Measurements from ENCODE around the gene PNPLA8. TPM values are rescaled to one million over a fixed set of nuclear protein-coding genes. Genes with fewer than 3 reads are reported as not detected.

Gene PNPLA8, protein sequence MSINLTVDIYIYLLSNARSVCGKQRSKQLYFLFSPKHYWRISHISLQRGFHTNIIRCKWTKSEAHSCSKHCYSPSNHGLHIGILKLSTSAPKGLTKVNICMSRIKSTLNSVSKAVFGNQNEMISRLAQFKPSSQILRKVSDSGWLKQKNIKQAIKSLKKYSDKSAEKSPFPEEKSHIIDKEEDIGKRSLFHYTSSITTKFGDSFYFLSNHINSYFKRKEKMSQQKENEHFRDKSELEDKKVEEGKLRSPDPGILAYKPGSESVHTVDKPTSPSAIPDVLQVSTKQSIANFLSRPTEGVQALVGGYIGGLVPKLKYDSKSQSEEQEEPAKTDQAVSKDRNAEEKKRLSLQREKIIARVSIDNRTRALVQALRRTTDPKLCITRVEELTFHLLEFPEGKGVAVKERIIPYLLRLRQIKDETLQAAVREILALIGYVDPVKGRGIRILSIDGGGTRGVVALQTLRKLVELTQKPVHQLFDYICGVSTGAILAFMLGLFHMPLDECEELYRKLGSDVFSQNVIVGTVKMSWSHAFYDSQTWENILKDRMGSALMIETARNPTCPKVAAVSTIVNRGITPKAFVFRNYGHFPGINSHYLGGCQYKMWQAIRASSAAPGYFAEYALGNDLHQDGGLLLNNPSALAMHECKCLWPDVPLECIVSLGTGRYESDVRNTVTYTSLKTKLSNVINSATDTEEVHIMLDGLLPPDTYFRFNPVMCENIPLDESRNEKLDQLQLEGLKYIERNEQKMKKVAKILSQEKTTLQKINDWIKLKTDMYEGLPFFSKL
- total RNA-seq, result 18.0 to 20.0 TPM (median 18.0 TPM) in 3 replicates

DNA sequence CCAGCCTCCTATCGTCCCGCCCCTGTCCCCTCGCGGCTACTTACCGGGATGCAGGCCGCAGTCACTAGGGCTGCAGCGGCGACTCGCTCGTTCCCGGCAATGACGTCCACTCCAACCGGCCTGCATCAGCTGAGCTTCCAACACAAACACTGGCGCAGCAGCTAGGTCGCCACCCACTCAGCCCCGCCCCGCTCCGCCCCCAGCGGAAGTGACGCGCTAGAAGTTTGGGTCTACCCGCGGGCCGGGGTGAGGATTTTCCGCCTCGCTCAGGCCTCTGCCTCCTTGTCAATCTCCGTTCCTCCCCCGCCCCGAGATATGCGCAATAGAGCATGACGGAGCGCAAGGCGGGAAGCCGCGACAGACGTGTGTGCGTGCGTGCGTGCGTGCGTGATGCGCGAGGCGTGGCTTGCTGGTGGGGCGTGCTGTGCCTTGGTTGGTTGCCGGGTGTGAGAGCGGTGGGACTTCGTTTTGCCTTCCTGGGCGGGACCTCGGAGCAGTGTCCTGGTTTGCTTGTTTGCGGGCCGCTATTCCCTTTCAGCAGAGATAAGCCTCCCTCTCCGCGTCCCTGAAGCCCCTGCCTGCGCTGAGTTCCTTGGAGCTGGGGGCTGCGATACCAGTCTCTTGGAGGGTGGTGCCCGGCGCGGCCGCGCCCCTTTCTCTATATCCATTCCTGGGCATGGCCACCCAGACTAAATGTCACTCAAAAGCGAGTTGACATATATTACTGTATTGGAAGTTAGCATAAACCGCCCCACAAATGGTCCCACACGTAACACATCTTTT is at the start of gene PNPLA8:
TSS of gene PNPLA8 (minus strand) at position 151 of the 783 bp plus-strand sequence. CDS start 10,644 bp downstream, outside the sequence.
- Mint-ChIP-seq H3K4me1 (peaks cover 32% of the 10 kb centered on the region), H3K9me3 (no peaks in the 10 kb centered on the region), H3K27ac (peak within 1 kb of the TSS; percentile 99), H3K4me3 (peak within 1 kb of the TSS; percentile 93), H3K27me3 (ENCODE audit: low read depth) (no peaks in the 10 kb centered on the region), H3K36me3 (no peaks in the 10 kb centered on the region)
- TF ChIP-seq, protein P1, sequence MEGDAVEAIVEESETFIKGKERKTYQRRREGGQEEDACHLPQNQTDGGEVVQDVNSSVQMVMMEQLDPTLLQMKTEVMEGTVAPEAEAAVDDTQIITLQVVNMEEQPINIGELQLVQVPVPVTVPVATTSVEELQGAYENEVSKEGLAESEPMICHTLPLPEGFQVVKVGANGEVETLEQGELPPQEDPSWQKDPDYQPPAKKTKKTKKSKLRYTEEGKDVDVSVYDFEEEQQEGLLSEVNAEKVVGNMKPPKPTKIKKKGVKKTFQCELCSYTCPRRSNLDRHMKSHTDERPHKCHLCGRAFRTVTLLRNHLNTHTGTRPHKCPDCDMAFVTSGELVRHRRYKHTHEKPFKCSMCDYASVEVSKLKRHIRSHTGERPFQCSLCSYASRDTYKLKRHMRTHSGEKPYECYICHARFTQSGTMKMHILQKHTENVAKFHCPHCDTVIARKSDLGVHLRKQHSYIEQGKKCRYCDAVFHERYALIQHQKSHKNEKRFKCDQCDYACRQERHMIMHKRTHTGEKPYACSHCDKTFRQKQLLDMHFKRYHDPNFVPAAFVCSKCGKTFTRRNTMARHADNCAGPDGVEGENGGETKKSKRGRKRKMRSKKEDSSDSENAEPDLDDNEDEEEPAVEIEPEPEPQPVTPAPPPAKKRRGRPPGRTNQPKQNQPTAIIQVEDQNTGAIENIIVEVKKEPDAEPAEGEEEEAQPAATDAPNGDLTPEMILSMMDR (IDR thresholded peaks at IDR 0.05; ENCODE audit: unreplicated experiment), result no peak
- DNase-seq (ENCODE audit: low spot score in 2 of 2, unreplicated experiment in 2 of 2), result peak; percentile 99 to 100

DNA sequence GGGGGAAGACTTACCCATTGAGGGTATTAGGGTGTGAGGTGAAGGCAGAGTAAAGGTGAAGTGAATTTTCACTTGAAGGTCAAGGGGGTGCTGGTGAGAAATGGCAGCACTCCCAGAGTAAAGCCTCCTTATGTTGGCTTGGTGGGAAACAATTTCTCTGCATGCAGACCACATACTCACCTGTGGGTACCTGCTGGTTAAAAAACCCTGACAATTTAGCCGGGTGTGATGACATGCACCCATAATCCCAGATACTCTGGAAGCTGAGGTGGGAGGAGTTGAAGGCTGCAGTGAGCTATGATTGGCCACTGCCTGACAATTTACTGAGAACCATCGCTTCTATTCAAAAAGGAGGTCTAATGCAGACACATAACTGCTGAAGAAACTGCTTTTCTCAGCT is 49.2 kb upstream of the PNPLA8 start:
- H3K27me3 Mint-ChIP-seq (ENCODE audit: low read depth), result no peaks in the 10 kb centered on the region
- peaks cover 8% of the 10 kb centered on the region for H3K9me3 Mint-ChIP-seq
- DNase-seq (ENCODE audit: low spot score in 2 of 2, unreplicated experiment in 2 of 2), result no peak
- peaks cover 29% of the 10 kb centered on the region for H3K36me3 Mint-ChIP-seq
- no peak overlapping the region for H3K4me3 Mint-ChIP-seq
- H3K27ac Mint-ChIP-seq, result no peak overlapping the region
- TF ChIP-seq, protein P1 (IDR thresholded peaks at IDR 0.05; ENCODE audit: unreplicated experiment), result no peak
- peaks cover 29% of the 10 kb centered on the region for H3K4me1 Mint-ChIP-seq

DNA sequence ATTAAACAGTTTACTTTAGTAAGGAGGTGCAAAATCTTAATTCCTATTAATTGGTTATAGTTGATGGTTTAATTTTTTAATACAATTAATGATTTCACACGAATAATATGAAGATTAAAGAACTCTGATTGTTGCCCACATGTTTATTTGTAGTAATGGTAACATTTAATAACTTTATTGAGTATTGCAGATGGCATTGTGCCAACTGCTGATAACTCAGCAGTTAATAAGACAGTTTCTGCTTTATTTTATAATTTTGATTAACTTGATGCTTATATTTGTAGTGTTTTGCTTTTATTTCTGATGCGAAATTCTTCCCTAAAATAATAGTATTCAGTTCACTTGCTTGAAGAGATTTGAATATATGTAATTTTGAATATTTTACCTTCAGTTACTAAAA is 46.5 kb upstream of the PNPLA8 start:
- Mint-ChIP-seq H3K4me1 (peaks cover 46% of the 10 kb centered on the region), H3K9me3 (no peaks in the 10 kb centered on the region), H3K4me3 (no peak overlapping the region), H3K36me3 (peaks cover 14% of the 10 kb centered on the region), H3K27ac (no peak overlapping the region), H3K27me3 (ENCODE audit: low read depth) (no peaks in the 10 kb centered on the region)
- DNase-seq (ENCODE audit: low spot score in 2 of 2, unreplicated experiment in 2 of 2), result no peak
- TF ChIP-seq, protein P1 (IDR thresholded peaks at IDR 0.05; ENCODE audit: unreplicated experiment), result no peak

DNA sequence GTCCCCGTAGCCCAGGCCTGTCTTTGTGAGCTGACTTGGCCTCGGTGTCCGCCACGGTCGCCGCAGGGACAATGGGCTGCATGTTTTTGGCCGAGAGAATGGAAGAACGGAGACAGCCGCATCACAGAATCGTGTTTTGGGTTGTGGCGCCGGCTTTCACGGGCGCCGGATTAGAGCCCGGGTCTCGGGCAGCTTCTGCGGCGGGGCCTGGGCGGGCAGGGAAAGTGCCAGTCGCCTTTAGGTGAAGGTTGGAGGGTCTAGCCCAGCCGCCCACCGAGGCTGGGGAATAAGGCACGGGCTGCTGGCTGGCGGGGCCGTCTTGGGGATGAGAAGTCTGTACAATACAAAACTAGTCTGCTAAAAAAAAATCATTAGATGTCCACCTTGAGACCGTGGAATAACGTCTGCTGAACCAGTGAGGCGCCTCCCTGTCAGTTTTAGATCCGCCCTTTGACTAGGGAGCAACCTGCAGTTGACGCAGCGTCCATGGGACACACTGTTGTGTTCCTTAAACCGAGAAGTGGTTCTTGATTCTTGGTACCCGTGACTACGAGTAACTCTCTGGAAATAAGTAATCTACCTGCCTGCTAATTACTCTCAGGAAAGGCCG is 44.3 kb upstream of the PNPLA8 start:
- Mint-ChIP-seq H3K9me3 (peaks cover 3% of the 10 kb centered on the region), H3K36me3 (peaks cover 13% of the 10 kb centered on the region), H3K27me3 (ENCODE audit: low read depth) (no peaks in the 10 kb centered on the region), H3K27ac (peak overlapping the region; percentile 99), H3K4me3 (peak overlapping the region; percentile 95), H3K4me1 (peaks cover 39% of the 10 kb centered on the region)
- no peak for DNase-seq (ENCODE audit: low spot score in 2 of 2, unreplicated experiment in 2 of 2)
- TF ChIP-seq, protein P1 (IDR thresholded peaks at IDR 0.05; ENCODE audit: unreplicated experiment), result no peak
